HG02938 (cell line): ENCODE data around the gene SNRPA.
"Not testable (repeated sequence)": the region's sequence is repeated elsewhere in the genome, so short reads cannot be mapped to it uniquely, and the experiment has no call there.

ENCODE experiments used
- ATAC-seq: cut with Tn5 transposase; IDR thresholded peaks from one replicate; pipeline ENCODE4 v1.9.1; 2021; ENCODE audit warnings: mild to moderate bottlenecking, moderate library complexity; ENCODE audit not compliant: unreplicated experiment

The SNRPA gene

GRCh38 chr19:40811478-40812341 is 60.7 kb downstream of the SNRPA start:
- no peak for ATAC-seq

- not testable (repeated sequence) for ATAC-seq
These were observed 61.6 kb downstream of the SNRPA start for GRCh38 chr19:40812571-40812970.

GRCh38 chr19:40813182-40813581 is 62.2 kb downstream of the SNRPA start:
- ATAC-seq = no peak
